GM19238 (cell line): ENCODE measurements around the gene PRSS37.
"Not testable (repeated sequence)": the region's sequence is repeated elsewhere in the genome, so short reads cannot be mapped to it uniquely, and the experiment has no call there.

Experiments
- DNase-seq: peaks from one replicate; pipeline ENCODE4 v3.0.0; 2011; ENCODE audit warnings: low spot score; ENCODE audit not compliant: insufficient read length

Gene PRSS37, protein sequence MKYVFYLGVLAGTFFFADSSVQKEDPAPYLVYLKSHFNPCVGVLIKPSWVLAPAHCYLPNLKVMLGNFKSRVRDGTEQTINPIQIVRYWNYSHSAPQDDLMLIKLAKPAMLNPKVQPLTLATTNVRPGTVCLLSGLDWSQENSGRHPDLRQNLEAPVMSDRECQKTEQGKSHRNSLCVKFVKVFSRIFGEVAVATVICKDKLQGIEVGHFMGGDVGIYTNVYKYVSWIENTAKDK

DNA sequence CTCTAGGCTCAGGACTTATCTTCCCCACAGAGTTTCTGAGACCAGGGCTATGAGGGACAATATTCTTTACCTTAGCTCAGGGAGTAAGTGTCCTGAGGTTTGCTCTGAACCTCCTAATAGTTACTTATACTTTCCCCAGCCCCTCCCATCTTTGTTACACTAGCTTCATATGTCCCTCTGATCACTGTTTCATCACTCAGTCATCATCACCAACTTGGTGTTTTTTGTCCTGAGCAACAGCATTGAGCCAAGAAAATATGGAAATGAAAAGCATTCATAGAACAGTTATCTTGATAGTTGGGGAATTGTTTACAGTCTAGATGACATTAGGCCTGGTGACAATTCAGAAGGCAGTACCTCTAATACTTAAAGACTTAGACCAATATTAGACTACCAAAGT lies at the start of gene PRSS37:
TSS of gene PRSS37 (minus strand) at position 101 of the 400 bp plus-strand sequence. CDS start 436 bp downstream, outside the sequence.
- DNase-seq, result no peak

DNA sequence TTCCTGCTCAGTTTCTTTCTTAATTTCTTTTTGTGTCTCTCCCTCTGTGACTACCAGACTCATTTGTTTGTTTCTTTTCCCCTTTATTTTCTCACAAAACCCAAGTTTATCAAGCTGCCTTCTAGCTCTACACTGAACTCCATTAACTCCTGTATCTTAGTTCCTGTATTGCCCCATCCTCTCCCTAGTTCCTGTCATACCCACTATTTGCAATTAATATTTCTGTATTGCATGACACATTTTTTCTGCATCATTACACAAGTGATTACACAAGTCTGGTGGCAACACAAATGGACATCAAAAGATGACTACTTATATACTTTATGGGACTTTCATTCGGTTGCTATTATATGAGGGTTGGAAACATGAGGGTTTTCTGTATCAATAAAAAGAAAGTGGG lies 48.0 kb upstream of the PRSS37 start:
- no peak for DNase-seq

DNA sequence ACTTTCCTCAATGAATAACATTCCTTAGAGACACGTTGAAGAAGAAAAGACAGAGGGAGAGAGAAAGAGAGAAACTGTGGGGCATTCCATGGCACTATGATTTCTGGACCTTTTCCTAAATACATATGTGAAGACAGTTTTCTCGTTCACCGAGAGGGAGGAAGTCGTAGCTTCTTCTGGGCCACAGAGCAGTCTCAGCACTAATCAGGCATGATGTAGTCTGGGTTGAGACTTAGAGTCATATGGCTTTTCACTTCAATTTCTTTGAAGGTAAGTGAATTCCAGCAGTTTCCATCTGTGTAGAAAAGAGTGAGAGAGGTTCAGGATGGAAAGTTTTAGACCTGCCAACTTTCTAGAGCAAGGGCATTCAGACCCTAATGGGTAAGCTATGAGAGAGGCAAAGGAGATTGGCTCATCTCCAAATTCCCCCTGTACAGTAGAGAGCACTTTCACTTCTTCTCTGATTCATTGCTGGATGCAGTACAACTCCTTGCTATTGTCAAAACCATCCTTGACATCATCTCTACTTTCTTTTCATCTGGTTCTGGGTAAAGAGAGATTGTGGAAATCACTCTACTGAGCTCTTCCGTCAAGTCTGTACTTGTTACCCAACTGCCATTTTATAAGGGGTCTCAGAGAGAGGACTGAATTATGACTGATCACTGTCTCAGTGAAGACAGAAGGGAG lies 43.4 kb upstream of the PRSS37 start:
- DNase-seq, result peak; percentile 2

DNA sequence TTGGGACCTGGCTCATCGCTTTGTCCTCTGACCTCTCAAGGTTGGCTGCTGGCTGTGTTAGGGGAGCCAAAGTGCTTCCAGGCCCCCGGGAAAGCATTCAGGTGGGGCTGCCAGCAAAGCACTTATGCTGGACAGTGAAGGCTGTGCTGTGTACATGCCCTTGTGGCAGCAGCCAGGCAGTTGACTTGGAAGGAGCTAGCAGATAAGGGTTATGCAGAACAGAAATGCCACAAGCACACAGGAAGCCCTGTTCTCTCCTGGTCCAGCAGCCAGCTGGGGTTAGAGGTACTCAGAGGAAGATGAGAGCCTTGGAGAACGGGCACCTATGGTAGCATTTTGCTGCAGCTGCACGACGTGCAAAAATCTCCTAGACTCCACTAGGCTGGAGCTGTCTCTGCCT lies 39.7 kb upstream of the PRSS37 start:
- no peak for DNase-seq

DNA sequence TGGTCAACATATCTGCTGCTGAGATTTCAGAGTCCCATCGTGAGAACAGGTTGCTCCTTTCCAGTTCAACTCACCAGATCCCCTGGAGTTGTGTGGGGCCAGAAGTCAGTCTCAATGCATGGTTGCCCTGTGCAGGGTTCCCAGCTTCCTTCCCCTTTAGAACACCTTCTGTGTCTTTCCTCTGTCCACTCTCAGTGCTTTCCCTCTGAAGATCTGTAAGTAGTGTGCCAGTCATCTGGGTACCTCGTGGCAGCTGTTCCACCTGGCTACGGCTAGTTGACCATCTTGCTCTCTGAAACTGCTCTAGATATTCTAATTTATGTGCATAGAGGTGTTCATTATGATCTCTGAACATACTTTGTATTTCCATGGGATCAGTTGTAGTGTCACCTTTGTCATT lies 36.1 kb upstream of the PRSS37 start:
- no peak for DNase-seq

DNA sequence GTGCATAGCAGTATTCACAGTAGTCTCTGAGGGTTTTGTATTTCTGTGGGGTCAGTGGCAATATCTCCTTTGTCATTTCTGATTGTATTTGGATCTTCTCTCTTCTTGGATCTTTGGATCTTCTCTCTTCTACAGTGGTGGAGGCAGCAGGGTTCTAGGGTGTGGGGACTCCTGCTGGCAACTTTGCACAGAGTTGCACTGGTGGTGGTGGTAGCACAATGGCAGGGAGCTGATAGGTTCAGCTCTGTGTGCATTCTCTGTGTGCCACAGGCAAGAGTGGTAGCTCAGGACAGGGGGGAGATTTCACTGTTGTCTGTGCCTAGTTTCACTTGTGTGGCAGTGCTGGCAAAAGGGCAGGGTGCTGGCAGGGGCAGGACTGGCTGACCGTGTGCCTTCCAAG lies 35.1 kb upstream of the PRSS37 start:
- DNase-seq, result no peak

DNA sequence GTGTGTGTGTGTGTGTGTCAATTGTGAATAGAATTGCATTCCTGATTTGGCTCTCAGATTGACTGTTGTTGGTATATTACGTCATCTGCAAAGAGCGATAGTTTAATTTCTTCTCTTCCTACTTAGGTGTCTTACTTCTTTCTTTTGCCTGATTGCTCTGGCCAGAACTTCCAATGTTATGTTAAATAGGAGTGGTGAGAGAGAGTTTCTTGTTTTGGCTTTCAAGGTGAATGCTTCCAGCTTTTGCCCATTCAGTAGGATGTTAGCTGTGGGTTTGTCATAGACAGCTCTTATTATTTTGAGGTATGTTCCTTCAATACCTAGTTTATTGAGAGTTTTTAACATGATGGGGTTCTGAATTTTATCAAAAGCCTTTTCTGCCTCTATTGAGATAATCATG lies 34.2 kb upstream of the PRSS37 start:
- no peak for DNase-seq

DNA sequence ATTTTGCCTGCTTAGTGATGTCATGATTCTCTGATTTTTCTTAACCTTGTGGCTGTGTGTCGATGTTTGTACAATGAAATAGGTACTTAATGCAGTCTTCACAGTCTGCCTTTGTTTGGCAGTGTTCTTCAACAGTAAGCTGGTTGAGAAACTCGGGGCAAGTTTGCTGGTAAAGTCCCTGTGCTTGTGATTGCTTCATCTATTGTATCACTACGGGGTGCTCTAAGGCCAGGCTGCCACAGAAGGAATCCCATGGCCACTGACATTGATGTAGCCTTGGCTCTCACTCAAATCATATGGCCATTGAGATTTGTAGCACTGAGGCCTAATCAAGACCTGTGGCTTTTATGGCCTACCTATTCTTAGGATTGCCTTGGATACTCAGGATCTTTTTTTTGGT lies 33.5 kb upstream of the PRSS37 start:
- DNase-seq, result no peak

DNA sequence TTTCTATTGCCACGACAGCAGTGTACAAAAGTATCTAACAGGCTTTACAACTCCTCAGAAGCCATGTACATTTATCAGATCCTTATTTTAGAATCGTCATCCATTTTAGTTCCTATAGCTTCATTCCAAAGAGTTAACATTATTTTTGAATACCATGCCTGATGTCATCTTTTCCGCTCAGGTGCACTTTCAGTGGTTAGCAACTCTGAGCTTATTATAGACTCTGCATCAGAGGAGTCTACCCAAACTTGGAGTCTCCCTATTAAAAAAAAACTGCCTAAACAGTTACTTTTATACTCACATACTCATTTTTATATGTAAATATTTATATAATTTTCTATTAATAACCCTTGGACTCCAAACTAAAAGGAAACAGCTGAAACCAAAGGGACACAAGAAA lies 31.6 kb upstream of the PRSS37 start:
- DNase-seq, result no peak

DNA sequence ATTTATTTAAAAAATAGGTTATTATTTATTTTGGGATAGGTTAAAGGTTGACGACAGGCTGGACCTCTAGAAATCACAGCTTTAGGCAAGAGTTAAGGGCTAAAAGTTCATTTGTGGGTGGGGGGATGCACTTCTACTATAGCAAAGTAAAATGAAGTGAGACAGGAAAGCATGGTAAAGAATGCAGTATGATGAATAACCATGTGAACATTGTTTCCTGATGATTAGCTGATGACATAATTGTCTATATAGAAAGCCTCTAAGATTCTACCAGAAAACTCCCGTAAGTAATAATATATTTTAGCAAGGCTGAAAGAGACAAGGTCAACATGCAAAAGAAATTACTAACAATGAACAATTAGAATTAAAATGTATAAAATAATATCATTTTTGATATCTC lies 25.7 kb upstream of the PRSS37 start:
- no peak for DNase-seq

DNA sequence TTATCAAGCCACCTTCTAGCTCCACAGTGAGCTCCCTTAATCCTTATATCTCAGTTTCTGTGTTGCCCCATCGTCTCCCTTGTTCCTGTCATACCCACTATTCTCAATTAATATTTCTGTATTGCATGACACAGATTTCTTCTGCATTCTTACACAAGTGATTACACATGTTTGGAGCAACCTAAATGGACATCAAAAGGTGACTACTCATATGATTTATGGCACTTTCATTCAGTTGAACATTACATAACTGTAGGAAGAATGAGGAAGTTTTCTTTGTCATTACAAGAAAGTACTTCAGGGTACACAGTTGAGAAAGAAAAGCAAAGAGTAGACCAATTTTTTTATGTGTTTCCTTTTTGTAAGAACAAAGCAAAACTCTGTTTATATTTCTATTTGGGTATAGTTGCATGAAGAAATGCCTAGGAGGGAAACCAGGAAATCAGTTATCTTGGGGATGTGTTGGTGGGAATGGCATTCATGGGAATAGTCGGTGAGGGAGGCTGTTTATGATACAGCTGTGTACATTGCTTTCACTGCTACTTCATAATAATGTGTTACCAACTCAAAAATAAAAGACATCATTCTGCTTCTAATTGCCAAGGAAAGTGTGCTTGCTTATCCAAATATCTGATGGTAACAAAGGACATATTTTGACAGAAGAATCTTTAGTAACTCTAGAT lies 23.6 kb upstream of the PRSS37 start:
- DNase-seq, result no peak

DNA sequence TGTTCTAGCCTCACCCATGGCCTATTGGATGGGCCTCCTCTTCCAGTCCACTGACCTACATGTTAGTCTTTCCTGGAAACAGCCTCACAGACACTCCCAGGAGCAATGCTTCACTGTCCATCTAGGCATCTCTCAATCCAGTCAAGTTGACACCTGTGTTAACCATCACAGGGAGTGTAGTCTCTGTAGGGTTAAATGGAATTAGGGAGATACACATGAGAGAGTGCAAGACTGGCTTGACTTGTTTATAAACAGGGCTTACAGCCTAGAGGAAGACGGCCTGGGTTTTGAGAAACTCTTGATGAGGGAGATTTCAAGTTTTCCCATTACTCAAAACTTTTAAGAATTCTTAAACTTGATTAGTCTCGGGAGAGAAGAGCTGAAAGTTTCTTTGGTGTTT lies 18.9 kb upstream of the PRSS37 start:
- DNase-seq, result no peak

DNA sequence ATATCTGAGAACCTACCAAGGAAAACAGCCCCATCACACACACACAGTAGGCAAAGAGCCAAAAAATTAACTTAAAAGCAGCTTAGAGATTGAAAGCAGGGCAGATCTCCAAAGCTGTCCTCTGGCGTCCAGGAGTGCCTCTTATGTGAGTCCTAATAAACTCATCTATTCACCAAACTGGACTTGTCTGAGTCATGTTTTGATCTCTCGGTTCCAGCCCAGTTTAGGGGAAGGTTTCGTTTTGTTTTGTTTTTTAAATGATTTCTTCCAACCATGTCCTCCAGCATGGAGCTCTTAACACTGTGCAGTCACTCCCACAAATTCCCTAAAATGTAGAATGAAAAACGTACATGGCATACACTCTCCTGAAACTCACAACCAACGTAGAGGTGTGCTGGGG lies 6.7 kb upstream of the PRSS37 start:
- no peak for DNase-seq

DNA sequence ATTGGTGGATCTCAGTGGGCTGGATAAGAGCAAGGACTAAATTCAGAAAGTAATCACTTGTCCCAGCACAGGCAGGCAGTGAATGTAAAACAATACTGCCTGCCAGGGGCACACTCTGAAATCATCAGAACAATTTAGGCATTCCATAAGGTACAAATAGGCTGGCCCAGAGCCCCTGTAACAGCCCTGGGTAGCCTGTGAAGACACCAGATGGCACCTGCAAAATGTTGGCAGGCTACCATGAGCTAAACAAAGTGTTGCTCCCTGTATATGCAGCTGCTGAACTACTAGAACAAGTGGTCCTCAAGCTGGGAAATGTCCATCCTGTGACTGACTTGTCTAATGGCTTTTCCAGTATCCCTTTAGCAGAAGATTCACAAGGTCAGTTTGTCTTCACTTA lies 3.0 kb upstream of the PRSS37 start:
- no peak for DNase-seq

DNA sequence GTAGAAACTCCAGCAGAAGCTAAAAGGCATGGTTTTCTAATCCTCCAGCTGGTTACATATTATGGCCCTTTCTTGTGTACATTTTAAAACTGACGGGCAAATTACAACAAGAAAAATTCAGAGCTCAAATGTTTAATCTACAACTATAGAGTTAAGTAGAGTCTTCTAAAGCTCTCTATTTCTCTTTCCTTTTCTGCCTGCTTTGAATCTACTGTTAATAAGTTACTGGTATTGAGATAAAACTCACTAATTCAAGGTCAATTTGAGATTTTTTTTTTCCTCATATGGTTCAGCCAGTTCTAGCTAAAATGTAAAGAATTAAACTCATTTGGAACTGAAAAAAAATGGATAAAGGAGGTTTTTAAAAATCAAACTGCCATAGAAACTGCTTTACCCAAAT lies 1.6 kb upstream of the PRSS37 start:
- DNase-seq, result no peak

DNA sequence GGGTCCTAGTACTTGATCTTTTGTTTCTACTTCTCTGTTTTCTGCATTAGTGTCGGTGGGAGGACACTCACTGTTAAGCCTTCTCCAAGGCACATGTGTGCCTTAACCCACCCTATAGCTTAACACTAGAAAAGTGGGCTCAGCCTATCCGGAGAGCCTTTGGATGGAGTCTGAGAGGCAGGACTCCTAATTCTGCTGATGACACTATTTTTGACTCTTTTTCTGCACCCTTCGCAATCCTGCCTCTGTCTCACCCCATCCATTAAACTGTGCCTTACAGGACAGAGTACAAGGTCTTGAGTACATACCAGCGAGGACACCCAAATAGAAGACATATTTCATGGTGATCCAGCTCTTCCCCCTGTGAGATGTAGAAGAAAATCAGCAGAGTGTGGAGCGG lies 577 bp downstream of the PRSS37 start:
- DNase-seq, result no peak

DNA sequence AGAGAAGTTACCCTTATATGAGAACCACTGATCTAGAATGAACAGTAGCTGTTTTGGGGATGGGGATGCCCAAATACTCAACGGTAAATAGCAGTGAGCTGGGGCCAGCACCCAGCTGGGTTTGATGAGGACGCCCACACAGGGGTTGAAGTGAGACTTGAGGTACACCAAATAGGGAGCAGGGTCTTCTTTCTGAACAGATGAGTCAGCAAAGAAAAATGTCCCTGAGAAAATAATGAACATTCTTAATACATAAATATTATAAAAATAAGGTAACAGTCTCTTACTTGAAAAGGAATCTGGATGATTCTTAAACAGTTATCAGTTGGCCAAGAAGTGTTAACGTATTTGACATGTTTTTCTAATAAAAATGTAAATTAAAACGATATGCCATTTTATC lies 2.0 kb downstream of the PRSS37 start:
- DNase-seq, result no peak

DNA sequence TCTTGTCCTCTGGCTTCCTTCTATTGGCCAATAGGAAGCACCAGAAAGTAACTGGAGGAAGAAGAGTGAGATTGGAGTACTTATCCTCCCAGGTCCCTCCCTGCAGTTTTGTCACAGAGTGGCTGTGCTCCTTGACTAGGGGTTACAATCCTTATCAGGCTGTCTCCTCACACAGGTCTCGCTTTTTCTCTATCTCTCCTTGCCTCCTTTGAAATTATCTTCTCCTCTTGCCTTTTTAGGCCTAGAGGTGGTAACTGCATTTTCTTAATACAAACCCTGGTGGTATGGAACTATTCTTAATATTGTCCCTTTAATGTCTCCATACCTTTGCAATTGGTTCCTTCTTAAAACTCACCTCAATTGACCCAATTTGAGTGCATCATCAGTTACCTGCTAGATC lies 2.7 kb downstream of the PRSS37 start:
- no peak for DNase-seq

DNA sequence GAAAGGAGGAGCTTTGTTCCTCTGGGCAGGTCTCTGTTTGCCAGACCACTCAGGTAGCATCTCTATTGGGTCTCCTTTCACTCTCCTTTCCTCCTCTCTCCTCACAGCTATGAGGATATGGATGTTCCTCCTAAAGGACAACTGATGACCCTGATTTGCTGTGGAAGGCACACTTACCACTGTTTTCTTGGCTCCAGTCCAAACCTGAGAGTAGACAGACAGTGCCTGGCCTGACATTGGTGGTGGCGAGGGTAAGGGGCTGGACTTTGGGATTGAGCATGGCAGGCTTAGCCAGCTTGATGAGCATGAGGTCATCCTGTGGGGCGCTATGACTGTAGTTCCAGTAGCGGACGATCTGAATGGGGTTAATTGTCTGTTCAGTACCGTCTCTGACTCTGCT lies 3.6 kb downstream of the PRSS37 start:
- DNase-seq, result no peak

DNA sequence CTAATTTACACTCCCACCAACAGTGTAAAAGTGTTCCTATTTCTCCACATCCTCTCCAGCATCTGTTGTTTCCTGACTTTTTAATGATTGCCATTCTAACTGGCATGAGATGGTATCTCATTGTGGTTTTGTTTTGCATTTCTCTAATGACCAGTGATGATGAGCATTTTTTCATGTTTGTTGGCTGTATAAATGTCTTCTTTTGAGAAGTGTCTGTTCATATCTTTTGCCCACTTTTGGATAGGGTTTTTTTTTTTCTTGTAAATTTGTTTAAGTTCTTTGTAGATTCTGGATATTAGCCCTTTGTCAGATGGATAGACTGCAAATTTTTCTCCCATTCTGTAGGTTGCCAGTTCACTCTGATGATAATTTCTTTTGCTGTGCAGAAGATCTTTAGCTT lies 18.9 kb downstream of the PRSS37 start:
- DNase-seq, result not testable (repeated sequence)

DNA sequence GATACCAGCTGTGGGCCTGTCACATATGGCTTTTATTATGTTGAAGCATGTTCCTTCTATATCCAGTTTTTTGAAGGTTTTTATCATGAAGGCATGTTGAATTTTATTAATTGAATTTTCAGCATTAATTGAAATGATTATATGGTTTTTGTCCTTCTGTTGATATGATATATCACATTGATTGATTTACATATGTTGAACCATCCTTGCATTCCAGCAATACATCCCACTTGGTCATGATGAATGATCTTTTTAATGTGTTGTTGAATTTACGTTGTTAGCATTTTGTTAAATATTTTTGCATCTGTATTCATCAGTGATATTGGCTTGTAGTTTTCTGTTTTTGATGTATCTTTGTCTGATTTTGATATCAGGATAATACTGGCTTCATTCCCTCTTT lies 21.2 kb downstream of the PRSS37 start:
- DNase-seq, result no peak

DNA sequence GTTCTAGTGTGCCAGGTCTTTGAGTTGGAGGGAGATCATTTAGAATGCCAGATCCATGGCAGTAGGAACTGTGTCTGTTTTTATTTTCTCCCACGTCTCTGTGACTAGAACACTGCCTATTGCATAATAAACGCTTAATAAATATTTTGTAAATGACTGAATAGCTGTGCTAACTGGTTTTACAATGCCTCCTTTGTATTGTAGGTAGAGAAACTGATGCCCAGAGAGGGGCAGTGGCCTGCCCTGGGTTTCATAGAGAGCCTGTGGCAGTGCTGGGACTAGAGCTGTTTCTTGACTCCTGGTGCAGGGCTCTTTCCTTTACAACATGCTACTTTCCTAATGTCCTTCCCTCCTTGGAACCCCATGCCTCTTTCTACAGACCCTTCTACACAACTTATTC lies 48.8 kb downstream of the PRSS37 start:
- no peak for DNase-seq

DNA sequence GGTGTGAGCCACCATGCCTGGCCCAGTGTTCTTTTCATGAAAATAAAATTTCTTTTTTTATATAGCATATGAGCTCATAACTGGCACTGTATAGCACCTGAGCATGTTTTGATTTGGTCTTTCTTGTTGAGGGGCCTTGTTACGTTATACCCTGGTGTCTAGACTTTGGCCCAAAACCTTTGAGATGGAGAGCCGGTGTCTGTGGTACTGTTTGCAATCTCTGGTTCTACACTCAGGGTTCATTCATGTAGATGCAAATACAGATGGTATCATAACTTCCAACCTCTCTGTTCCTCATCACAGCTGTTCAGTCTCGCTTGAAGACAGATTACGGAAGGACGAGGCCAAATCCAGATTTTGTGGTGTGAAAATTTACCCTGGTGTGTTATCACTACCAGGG lies 51.4 kb downstream of the PRSS37 start, which contains the start of gene TAS2R5:
TSS of gene TAS2R5 (plus strand) at position 301 of the 400 bp plus-strand sequence. CDS start 145 bp downstream, outside the sequence.
- DNase-seq, result no peak
